HG02678 (cell line): Measurements from ENCODE around the gene C16orf54.
A peak's percentile ranks its signal among the peaks of the same experiment; 100 is the strongest.
"Not testable (repeated sequence)": the region's sequence is repeated elsewhere in the genome, so short reads cannot be mapped to it uniquely, and the experiment has no call there.

Experiments used
- ATAC-seq: cut with Tn5 transposase; IDR thresholded peaks from one replicate; pipeline ENCODE4 v1.9.1; 2021; ENCODE audit warnings: mild to moderate bottlenecking, moderate library complexity; ENCODE audit not compliant: unreplicated experiment

Gene C16orf54

DNA sequence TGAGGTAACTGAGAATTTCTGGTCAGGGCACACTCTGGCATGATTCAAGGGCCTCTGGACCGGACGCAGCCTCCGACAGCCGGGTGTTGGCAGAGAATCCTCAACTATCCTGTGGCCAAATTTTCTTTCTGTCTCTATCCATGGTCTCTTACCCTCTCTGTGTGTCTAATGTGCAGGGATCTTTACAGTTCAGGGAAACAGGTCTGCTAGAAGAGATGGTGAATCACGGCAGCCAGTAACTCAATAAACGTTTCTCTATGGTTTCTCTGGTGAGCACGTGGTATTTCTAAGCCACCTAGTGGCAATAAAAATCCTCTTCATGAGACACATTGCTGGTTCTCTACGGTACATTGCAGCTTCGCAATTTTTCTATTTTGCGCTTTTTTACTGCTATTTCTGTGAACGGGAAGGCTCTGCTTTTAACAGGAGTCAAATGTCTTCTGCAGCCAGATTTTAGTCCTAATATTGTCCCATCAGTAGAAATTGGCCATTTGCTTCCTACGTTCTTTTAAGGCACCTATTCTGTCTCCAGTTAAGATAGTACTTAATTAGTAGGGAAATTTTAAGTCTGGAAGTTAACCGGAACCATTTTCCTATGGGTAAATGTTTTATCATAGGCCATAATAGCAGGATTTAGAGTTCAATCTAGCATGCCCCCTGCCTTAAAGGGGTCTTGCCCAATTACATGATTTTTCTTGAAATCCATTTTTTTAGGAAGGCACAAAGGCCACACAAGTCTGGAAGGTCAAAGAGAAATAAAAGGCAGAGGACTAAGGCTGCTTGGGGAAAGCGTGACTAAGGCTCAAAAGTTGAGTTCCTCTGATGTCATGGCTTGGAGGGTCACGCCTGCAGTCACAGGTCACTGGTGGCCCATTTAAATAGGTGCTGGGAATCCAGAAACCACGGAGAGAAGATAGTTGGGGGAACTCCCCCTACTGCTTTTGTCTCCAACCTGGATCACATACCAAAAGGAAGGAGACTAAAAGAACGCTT is 35.3 kb downstream of the C16orf54 start:
- ATAC-seq: no peak

DNA sequence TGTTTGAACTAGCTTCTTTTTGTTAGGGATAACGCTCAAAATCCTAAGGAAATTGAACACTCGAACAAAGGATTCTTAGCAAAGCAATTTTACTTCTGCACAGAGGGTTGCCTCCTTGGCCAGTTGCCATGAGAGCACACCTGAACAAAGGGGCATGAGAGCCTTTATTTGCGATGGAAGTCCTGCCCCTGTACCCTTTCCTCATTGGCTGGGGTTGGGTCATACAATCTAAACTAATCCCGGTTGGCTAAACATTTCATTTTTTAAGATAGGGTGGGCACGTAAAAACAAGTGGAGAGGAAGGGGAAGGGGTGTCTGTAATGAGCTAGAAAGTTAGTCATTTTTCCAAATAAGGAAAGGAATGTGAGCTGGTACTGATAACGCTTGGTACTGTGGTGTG is 36.1 kb downstream of the C16orf54 start:
- not testable (repeated sequence) for ATAC-seq

DNA sequence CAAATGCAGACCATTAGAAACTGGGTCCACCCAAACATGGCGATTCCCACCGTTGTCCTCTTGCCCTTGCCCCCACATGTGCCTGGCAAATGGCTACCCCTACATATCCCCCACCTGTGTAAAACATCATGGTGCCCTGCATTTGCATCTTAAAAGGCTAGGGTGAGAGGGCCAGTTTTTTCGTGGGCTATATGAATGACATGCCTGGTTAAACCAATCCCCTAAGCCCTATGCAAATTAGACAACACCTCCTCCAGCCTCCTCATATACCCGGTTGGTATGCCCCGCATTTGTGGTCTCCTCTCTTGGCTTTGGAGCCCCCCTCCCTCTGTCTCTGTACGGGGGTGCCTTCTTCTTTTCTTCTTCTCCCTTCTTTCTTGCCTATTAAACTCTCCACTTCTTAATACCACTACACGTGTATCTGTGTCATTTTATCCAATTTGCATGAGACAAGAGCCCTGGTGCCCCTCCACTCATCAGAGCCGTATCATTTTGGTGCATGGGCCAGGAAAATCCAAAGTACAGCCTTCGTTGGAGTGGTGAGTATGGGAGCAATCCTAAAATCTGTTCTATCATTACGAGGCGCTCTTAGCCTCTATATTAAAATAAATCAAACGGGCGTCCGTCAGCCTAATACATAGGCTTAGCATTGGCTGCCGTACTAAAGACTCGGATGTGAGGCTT is 36.7 kb downstream of the C16orf54 start:
- ATAC-seq: no peak

- ATAC-seq: not testable (repeated sequence)
Observed at GRCh38 chr16:29707160-29707559, 38.6 kb downstream of the C16orf54 start.

GRCh38 chr16:29705030-29705429 is 40.8 kb downstream of the C16orf54 start:
- no peak for ATAC-seq

- peak; percentile 36 for ATAC-seq
Observed at GRCh38 chr16:29702269-29702668, 43.5 kb downstream of the C16orf54 start.

DNA sequence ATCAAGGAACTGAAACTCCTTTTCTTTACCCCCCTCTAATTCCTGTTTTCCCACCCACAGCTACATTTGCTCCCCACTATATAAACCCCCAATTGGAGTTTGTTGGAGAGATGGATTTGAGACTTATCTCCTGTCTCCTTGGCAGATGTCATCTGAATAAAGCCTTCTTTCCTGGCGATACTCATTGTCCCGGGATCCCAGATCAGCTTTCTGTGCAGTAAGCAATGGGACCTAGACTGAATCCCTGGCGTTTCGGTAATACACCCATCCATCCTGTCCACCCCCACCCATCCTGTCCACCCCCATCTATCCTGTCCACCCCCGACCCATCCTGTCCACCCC is 44.6 kb downstream of the C16orf54 start:
- no peak for ATAC-seq

GRCh38 chr16:29700253-29700987 is 45.4 kb downstream of the C16orf54 start:
- no peak for ATAC-seq

- no peak for ATAC-seq
Observed at GRCh38 chr16:29699324-29700219, 46.2 kb downstream of the C16orf54 start.

DNA sequence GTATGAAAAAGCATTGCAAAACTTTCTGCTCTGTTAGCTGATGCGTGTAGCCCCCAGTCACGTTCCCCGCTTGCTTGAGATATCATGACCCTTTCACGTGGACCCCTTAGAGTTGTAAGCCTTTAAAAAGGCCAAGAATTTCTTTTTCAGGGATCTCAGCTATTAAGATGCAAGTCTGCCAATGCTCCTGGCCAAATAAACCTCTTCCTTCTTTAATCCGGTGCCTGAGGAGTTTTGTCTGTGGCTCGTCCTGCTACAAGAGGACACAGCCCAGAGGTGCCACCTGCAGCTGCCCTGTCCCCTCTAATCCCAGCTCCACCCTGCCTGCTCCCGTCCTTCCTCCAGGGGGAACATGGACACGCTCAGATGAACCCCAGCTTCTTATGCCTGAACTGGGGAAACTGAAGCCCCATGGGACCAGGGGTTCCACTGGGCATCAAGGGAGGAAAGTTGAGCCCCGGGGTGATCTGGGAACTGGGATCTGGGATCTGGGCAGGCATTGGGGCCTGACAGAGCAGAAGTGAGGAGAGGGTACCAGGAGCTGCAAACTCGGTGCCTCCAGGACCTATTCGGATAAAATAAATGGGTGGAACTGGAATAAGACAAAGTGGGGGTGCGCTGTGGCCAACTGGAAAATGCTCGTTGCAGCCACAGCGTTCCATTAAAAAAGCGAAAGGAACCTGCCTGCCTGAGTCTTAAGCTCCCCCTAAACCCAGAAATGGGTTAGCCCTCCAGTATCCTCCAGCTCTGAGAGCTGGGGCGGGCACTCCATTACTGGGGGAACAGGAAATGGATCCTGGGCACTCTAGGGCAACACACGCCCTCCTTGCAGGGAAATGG is 47.1 kb downstream of the C16orf54 start:
- ATAC-seq: no peak

DNA sequence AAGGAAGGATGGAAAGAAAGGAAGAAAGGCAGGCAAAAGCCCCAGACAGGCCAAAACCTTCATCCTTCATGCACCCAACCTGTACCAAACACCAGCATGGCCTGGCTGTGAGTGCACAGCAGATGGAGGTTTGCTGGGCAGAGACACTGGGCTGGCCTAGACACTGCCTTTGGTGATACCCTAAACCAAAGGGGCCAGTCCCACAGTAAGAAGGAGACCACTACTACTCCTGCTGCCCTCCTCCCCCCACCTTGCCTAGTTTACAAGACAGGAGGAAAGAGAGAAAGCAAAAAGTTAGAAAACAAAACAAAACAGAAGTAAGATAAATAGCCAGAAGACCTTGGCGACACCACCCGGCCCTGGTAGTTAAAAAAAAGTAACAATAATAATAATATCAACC is 47.7 kb downstream of the C16orf54 start:
- ATAC-seq: no peak

DNA sequence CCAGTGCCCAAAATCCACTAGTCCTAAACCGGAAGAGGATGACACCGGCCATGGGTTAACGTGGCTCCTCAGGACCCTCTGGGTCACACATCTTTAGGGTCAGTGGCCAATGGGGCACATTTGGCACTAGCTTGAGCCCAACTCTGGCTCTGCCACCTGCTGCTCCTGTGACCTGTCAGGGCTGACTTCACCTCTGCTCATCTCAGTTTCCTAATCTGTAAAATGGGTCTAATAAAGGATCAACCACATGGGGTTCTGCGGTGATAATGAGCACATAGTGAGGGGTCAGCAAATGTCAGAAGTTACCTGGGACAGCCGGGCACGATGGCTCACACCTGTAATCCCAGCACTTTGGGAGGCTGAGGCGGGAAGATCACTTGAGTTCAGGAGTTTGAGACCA is 48.4 kb downstream of the C16orf54 start:
- ATAC-seq: no peak

DNA sequence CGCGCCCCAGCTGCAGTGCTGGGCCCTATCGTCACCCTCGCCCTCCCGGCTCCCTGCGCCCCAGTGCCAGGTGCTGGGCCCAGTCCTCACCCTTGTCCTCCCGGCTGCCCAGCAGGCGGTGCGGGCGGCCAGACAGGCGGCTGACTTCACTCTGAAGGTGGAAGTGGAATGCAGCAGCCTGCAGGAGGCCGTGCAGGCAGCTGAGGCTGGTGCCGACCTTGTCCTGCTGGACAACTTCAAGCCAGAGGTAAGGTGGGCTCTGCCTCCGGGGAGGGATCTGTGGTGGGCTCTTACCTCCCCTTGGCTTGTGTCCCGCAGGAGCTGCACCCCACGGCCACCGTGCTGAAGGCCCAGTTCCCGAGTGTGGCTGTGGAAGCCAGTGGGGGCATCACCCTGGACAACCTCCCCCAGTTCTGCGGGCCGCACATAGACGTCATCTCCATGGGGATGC is 48.9 kb downstream of the C16orf54 start:
- no peak for ATAC-seq

DNA sequence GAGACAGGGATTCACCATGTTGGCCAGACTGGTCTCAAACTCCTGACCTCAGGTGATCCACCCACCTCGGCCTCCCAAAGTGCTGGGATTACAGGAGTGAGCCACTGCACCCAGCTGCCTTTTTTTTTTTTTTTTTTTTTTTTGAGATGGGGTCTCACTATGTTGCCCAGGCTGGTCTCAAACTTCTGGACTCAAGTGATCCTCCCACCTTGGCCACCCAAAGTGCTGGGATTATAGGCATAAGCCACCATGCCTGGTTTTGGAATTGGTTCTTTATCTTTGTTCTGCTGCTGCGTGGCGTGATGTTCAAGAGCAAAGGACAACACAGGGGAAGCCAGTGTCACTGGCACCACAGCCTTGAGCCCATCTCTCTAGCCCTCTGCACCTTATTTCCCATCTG is 50.1 kb downstream of the C16orf54 start:
- ATAC-seq: not testable (repeated sequence)

DNA sequence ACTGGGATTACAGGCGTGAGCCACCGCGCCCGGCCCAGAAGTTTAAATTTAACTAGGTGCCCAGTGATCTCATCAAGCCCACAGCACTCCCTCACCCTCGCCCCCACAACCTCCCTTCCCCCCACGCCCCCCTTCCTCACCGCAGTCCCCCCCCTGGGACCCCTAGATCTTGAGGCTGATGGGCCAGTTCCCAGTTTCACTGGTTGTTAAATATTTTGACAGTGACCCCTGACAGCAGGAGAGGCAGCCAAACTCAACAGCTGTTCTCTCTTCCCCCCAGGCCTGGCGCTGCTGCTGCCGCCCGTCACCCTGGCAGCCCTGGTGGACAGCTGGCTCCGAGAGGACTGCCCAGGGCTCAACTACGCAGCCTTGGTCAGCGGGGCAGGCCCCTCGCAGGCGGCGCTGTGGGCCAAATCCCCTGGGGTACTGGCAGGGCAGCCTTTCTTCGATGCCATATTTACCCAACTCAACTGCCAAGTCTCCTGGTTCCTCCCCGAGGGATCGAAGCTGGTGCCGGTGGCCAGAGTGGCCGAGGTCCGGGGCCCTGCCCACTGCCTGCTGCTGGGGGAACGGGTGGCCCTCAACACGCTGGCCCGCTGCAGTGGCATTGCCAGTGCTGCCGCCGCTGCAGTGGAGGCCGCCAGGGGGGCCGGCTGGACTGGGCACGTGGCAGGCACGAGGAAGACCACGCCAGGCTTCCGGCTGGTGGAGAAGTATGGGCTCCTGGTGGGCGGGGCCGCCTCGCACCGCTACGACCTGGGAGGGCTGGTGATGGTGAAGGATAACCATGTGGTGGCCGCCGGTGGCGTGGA is 51.2 kb downstream of the C16orf54 start:
- ATAC-seq: no peak

DNA sequence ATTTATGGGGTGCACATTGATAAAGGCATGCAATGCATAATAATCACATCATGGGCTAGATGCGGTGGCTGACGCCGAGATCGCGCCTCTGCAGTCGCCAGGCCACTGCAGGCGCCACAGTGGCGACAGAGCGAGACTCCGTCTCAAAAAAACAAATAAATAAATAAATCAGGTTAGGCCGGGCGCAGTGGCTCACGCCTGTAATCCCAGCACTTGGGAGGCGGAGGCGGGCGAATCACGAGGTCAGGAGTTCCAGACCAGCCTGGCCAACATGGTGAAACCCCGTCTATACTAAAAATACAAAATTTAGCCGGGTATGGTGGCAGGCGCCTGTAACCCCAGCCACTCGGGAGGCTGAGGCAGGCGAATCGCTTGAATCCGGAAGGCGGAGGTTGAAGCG is 53.2 kb downstream of the C16orf54 start:
- ATAC-seq: not testable (repeated sequence)
